ENCODE measurements around the gene SPATC1L.
"Not testable (repeated sequence)": the region's sequence is repeated elsewhere in the genome, so short reads cannot be mapped to it uniquely, and the experiment has no call there.

SPATC1L gene

DNA sequence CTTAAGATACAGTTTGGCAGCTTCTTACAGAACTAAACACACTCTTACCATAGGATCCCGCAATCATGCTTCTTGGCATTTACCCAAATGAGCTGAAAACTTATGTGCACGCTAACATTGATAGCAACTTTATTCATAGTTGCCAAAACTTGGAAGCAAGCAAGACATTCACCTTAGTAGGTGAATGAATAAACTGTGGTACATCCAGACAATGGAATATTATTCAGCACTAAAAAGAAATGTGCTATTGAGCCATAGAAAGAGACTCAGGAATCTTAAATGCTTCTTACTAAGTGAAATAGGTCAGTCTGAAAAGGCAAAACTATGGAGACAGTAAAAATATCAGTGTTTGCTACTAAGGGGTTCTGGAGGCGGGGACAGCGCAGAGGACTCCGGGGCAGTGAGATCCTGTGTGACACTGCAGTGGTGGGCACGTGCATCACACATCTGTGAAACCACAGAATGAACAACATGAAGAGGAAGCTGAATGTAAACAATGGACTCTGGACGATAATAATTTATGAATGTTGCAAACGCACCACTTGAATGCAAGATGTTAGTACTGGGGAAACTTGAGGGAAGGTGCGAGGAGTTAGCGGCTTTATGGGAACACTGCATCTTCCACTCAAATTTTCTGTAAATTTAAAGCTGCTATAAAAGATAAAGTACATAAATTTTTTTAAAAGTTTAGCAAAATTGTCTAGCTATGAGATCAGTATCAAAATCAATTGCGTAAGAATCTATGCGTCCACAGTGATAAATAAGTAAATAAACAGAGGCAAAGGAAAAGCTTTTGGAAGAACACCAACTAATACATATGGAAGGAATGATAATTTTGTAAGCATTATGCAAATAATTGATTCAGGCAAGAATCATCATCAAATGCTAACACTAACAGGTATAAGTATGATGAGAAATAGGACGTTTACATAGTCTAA is 15.4 kb upstream of the SPATC1L start:
- no peak for DNase-seq

DNA sequence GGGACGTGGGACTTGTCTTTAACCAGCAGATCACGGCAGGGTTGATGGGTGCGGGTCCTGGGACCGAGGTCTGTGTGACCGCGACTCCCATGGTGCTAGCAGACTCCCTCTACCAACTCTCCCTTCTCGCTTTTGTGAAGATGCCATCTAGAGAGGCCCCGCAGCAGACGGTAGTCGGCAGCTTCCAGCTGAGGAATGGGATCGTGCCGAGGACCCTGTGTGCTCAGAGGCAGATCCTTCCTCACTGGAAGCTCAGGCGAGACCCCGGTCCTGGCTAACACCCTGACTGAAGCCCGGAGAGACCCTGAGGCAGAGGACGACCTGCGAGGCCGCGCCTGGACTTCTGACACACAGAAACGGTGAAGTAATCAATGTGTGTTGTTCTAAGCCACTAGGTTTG is 12.5 kb upstream of the SPATC1L start:
- DNase-seq = no peak

DNA sequence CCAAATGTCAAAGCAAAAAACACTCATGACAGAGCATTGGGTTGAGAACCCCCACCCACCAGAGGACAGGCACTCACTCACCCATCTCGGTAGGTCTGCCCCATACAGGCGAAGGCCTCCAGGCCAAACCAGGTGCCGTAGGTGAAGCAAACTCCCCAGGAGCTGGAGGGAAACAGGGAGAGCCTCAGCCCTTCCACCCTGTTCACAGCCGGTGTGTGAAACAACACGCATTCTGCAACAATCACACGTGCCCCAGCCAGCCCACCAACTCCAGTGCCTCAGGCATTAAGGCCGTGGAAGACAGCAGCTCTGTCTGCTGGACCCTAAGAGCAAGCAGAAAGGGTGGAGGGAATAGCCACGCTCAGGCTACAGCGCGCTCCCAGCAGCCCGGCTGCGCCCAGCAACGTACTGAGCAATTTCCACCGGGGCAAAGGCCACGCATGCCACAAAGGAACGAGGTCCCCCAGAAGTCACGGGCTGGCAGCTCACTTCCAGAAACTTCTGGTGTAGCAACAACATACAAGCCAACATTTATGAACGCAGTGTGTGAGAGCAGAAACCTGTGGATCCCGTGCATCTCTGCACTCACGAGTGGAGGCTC is 11.4 kb upstream of the SPATC1L start:
- no peak for DNase-seq

DNA sequence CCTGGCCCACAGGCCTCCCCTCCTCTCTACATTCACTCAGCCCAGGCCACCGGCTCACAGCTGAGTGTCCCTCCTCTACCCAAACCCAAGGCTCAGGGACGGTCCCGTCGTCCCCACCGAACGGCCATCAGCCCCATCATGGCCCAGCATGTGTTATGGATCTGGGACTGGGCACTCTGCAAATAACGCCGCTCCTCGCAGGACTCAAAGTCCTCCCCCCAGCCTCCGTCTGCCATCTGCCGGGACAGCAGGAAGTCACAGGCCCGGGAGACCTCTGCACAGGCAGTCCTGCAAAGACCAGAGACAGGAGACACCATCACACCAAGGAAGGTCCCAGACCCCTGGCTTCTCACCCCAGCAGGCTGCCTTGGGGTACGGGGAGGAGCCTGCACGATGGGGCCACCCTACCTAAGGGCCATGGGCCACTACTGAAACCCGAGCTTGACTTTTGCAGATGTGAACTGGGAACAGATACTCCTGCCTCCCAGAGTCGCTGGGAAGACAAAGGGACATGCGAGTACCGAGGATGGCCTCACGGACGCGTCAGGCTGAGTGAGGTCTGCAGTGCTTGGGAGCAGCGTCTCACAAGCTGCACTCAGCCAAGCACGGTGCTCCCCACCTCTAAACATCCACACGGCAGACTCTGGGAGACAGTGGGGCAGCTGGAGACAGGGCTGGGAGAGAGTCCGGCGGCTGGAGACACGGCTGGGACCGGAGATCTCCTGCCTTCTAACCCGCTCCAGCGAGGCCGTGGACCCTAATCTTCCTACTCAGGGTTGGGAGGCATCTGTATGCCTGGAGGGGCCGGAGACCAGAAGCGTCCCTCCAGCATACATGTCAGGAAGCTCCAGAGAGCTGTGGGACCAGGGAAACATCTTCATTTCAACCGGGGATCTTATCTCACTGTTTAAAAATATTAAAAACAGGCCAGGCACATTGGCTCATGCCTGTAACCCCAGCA is 10.4 kb upstream of the SPATC1L start:
- no peak for DNase-seq

DNA sequence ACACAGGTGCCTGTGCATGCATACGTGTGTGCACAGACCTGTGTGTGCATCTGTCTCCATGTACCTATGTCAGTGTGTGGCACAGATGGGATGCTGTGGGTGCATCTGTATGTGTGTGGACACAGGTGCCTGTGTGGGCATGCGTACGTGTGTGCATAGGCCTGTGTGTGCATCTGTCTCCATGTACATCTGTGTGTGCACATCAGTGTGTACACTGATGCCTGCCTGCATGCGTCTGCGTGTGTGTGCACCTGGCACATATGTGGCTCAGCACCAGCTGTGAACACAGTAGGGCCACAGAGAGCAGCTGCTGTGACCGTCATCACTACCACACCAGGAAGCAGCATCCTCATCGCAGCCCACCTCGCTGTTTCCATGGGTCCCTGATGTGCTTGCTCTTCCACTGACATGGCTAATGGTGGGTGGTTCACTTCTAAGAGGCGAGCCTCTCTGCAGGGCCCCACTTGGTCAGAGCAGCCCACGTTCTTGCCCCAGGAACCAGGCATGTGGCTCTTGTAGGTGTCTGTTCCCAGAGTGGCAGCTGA is 9.6 kb upstream of the SPATC1L start:
- DNase-seq = no peak

DNA sequence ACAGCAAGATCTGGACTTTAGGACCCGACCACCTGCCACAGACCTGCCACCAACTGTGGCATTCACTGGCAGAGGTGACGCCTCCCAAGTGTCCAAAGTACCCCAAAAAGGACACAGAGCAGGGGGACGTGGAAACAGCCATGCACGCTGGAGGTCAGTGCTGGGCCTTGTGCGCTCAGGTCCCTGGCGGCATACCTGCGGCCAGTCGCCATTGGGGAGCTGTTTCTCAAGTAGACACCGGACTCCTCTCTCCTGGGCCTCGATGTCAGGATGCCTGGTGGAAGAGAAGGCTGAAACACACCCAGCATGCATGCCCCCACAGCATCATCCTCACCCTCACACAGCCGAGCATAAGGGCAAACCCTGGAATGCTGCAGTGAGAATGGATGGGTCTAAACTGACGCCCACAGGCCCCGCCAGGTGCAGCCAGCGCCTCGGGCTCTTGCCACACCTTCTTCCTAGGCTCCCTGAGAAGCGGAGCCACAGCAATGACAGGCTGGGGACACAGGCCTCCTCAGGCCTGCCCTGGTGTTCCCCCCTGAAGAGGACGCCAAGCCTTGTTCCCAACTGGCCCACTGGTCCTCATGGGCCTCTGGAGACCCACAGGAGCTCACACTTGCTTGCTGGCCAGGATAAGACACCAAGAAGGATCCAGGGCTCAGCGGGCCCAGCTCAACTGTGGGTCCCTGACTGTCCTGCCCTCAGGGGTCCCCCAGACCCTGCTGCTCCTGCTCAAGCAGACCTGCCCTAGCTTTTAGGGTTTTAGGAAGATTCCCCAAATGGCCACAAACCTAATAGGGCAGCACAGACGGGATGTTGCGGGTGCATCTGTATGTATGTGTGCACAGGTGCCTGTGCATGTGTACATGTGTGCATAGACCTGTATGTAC is 7.7 kb upstream of the SPATC1L start:
- DNase-seq = no peak

DNA sequence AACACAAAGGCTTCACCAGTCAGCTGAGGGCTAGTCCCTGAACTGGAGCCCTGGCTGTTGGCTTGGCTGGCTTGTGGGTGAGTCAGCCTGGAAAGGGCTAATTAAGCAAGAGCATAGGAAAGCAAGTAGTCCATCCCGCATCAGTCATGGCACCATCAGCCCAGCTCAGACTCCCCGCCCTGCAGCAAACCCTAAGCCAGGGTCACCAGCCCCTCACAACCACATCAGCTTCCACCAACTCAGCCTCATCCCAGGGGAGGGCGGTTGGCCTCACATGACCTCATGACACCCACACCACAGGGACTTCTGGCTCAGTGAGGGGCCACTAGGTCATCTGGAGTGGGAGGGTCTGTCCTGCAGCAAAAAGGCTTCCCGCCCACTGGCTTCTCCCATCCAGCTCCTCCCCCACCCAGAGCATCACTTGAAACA is 7.0 kb upstream of the SPATC1L start:
- DNase-seq = no peak

DNA sequence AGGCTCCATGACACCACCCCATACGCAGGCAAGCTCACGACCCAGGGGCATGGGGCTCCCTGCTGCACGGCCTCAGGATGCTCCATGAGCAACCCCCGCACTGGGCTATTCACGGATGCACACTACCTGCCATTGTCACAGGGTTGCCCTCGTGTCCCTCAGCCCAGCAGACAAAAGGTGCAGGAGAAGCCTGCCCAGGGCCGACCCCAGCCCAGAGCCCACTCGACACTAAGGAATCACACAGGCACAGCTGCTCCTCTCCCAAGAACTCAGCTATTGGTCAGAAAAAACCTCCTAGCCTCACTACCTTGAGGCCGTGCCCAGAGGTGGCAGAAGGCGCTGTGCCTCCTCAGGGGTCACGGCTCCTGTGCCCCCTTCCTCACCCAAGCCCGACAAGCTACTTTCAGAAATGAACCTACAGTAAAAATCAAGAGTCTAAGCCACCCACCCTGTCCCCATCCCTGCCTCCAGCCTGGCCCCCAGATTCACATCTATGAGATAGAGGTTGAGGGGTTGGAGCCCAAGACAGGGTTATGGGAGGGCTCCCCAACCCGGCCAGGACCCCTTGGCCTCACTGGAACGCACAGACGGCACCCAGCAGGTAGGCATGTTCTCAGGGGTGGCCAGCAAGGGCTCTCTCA is 6.4 kb upstream of the SPATC1L start:
- no peak for DNase-seq

DNA sequence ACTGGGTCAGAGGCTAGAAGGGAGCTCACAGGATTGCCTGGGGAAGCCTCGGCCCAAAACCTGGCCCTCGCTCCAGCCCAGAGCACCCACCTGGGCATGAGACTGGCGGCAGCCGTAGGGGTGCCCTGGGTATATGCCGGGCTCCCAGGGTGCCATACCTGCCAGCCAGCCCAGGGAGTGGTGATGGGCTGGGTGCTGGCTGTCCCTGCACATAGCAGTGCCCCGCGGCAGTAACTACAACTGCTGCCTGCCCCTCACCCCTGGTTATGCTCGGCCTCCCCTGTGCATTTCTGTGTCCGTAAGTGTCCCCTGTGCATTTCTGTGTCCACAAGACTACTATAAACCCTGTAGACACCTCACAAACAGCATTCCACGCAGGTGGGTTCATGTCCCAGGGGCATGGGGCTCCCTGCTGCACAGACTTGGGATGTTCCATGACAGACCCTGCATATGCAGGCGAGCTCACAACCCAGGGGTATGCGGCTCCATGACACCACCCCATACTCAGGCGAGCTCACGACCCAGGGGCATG is 5.8 kb upstream of the SPATC1L start:
- DNase-seq = no peak

DNA sequence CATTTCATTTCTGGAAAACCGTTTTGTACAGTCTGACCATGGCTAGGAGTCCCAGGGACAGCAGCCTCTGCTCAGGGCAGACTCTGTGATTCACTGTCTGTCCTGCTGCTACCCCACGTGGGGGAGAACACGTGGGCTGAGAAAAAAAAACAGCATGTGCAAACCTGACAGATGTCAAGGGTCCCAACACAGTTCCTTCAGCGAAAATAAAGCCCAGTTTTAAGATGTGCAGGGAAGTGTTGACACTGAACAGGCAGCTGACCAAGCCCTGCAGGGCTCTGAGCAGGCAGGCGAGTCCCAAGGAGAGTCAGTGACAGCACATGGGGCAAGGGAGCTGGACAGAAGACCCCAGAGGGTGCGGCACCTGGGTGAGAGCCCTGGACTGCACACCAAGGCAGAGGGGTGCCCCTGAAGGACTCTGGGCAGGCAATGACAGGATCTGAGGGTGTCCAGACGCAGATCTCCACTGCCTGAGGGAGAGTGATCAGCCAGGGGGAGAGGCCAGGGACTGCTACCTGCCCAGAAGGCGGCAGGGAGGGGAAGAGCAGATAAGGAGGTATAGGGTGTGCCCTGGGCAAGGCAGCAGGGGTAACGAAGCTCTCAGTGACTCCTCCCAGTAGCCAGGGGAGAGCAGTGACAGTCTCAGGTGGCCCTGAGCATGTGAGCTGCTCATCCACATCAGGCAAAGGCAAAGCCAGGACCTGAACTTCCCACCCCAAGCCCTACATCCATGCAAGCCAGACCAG is 5.1 kb upstream of the SPATC1L start:
- DNase-seq = no peak

DNA sequence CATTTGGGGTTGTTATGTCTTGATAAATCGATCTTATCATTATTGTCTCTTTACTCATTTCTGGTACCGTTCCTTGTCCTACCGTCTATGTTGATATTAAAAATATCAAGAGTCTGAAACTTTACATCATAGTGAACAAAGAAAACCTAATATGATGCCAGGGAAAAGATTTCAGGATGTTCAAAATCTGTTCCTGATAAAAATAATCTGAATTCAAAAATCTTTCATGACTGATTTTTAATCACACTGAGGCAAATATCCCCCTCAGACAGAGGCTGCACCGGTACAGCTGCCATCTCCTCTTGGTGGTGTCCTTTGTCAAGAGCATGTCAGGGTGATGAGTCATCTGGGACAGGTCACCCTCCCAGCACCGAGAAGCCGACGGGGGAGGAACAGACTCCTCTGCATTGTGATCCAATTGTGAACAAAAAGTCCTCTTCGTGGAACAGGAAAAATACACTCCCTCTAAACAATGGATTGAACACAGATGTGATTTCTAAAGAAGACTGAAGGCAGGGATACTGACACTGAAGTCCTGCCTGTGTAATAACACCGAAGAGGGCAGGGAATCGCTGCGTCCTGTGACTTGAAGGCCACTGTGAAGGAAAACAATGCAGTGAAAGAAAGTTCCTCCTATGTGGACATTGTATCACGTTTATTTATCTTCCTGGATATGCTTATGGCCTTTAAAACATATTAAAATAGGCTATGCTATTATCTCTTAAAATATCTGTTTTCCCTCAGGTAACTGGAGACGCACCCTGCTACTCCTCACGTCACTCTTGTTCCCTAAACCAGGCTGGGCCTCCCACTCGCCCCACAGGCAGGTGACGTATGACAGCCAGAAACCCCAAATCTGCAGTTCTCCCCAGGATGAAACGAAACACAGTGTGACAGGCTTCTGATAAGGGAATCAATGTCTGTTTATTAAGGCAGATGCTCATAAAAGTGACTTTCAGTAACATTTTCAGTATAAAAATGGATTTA is 4.3 kb upstream of the SPATC1L start:
- DNase-seq = no peak

DNA sequence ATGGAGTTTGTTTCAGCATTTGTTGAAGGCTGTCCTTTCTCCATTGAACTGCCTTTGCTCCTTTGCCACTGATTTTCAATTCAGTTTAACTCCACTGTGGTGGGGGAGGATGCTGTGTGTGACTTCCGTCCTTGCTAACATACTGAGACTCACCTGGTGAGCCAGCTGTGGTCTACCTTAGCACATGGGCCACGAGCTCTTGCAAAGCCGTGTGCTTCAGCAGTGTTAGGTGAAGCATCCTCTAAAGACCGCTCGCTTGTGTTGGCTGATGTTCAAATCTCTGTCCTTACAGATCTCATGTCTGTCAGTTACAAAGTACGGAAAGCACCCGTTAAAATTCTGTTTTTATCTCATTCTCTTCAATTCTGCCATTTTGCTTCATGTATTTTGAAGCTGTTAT is 3.6 kb upstream of the SPATC1L start:
- no peak for DNase-seq

DNA sequence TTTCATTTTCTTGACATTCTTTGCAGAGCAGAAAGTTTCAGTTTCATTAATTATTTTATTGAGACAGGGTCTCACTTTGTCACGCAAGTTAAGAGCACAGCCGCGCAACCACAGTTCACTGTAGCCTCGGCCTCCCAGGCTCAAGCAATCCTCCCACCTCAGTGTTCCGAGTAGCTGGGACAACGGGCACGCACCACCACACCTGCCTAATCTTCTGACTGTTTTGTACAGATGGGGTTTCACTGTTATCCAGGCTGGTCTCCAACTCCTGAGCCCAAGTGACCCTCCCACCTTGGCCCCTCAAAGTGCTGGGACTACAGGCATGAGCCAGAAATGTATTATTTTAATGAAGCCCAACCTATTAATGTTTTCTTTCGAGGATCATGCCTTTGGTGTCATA is 3.0 kb upstream of the SPATC1L start:
- DNase-seq = no peak

DNA sequence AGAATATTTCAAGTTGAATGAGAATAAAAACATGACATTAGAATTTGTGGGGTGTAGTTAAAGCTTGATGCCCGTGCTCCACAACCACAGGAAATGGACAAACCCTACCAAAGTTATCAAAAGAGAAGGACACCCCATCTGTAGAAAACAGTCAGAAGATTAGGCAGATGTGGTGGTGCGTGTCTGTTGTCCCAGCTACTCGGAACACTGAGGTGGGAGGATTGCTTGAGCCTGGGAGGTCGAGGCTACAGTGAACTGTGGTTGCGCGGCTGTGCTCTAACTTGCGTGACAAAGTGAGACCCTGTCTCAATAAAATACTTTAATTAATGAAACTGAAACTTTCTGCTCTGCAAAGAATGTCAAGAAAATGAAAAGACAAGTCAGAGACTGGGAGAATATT is 1.5 kb upstream of the SPATC1L start:
- no peak for DNase-seq

DNA sequence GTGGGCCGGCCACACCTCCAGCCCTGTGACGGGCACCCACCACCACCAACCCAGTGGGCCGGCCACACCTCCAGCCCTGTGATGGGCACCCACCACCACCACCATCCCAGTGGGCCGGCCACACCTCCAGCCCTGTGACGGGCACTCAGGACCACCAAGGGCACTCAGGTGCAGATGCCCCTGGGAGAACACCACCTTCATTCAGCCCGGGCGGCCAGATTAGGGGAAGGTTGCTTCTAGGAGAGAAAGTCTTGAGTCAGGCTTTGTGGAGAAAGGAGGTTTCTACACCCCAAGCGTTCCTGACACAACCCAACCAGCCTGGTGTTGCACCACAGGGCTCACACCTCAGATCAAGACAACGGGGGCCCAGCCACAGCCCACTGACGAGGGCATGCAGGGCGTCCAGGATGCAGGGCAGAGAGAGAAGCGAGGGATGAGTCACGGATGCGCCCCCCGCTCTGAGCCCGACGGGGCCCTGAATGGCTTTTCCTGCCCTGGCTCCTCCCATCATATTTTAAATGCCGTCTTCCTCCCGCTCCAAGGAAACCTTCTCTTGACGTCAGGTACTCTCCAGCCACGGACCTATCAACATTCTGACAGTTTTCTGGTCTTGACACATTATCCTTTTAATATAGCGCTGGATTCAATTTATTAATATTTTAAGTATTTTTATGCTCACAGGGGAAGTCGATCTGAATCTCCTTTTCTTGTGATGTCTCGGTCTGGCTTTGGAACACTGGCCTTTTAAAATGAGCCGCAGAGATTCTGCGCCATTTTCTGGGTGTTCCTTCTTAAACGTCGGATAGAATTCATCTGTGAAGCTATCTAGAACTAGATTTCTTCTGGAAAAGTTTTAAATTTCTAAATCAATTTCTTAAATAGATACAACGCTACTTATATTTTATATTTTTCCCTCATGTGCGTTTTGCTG is 631 bp upstream of the SPATC1L start:
- DNase-seq = peak; percentile 44 to 45

DNA sequence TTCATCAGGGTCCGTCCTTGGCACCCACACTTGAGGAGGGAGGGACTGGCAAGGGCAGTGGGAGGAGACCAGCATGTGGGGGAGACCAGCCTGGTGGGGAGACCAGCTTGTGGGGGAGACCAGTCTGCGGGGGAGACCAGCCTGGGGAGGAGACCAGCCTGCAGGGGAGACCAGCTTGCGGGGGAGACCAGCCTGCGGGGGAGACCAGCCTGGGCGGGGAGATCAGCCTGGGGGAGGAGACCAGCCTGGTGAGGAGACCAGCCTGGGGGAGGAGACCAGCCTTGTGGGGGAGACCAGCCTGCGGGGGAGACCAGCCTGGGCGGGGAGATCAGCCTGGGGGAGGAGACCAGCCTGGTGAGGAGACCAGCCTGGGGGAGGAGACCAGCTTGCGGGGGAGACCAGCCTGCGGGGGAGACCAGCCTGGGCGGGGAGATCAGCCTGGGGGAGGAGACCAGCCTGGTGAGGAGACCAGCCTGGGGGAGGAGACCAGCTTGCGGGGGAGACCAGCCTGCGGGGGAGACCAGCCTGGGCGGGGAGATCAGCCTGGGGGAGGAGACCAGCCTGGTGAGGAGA is 836 bp downstream of the SPATC1L start:
- not testable (repeated sequence) for DNase-seq

DNA sequence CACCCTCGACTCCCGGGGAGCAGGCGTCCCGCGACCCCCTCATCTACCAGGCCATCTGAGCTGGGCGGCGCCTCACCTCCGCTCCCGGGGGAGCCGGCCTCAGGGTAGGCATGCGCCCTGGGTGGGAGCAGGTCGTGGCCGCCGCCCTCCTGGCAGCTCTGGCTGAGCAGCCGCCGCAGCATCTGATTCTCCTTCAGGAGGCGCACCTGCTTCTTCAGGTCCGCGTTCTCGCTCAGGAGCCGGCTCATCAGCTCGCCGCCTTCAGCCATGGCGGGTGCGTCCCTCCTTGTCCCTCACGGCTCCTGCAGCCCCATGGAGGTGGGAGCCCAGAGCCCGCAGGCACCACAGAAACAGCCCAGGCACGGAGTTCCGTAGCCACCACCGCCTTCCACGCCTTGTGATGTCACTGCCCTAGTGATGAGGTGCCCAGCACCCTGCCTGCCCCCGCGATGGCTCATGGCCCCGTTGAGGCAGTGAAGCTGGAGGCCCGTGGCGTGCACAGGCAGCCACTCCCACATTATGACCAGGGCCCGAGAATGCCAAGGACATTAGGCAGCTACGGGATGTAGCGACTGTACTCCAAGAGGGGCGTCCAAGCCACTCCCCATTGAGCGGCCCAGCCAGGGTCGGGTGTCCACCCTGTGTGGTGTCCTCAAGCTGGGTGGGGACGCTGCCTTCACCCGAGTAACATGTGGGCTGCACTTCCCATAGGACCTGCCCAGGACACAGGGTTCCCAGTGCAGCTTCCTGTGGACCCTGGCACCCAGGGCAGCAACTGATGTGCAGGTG is 1.5 kb downstream of the SPATC1L start:
- no peak for DNase-seq
